ENCODE measurements around the gene HMG20A.

Gene HMG20A

DNA sequence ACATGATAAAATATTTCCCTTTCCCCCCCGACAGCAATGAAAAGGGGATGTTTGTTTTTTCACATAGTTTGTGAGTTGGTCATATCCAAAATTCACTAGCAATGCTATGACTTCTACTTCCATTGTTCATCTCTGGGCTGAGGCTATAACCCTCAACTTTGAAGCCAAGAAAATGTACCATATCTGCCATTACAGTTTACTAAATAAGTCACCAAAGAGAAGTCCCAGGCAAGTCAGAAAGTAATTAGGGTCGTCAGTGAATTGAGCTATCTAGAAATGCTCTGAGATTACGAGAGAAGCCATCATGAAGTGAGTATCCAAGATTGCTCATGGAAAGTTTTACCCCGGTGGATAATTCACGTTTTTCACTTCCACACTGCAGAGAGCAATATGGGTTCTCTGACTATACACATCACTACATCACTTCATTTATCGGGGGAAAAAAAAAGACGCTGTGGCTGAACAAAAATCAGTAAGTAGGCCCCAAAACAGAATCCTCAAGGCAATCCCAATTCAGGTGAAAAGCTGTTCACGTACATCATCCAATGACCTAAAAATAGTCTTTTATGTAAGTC, 2.2 kb upstream of the HMG20A start:
- DNase-seq (ENCODE audit: low read depth): no peak
- TF ChIP-seq, protein P1, sequence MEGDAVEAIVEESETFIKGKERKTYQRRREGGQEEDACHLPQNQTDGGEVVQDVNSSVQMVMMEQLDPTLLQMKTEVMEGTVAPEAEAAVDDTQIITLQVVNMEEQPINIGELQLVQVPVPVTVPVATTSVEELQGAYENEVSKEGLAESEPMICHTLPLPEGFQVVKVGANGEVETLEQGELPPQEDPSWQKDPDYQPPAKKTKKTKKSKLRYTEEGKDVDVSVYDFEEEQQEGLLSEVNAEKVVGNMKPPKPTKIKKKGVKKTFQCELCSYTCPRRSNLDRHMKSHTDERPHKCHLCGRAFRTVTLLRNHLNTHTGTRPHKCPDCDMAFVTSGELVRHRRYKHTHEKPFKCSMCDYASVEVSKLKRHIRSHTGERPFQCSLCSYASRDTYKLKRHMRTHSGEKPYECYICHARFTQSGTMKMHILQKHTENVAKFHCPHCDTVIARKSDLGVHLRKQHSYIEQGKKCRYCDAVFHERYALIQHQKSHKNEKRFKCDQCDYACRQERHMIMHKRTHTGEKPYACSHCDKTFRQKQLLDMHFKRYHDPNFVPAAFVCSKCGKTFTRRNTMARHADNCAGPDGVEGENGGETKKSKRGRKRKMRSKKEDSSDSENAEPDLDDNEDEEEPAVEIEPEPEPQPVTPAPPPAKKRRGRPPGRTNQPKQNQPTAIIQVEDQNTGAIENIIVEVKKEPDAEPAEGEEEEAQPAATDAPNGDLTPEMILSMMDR (IDR thresholded peaks at IDR 0.05; ENCODE audit: insufficient read depth, low read depth, low read length, missing control alignments): no peak
- H3K4me3 ChIP-seq (ENCODE audit: low read length): peak overlapping the region; percentile 60

DNA sequence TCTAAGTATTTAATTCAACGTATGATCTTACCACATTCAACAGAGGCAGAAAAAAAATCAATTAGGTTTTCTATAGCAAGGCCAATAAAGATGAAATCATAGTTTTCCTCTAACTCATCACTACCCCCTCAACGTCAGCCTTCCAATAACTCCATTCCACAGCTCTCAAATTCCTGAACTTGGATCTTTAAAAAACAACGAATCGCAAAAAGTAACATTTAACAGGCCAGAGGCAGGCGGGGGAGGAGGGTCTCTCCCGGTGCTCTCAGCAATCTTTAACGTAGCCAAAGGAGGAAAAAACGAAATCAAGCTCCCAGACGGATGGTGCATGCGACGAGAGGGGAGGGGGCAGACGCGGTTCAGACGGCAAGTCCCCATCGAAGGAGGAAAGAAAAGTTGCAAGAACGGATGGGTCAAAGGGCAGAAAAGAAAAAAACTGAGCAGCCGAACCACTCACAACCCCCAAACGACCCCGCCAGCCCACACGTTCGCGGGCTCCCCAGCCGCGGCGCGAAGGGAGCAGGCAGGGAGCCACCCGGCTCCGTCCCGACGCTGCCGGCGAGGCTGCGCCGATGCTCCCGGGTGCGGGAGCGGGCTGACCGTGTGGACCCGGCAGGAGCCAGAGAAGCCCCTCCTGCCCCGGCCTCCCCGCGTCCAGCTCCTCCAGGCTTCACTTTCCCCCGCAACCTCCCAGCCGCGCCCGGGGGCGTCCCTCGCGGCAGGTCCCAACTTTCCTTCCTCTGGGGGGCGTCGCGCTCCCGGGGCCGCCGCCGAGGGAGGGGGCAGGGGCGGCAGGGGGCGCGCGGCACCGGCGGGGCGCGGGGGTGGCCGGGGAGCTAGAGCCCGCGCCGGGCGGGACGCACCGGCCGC, 1.5 kb upstream of the HMG20A start:
- peak overlapping the region; percentile 60 for H3K4me3 ChIP-seq (ENCODE audit: low read length)
- peak; percentile 18 for DNase-seq (ENCODE audit: low read depth)
- TF ChIP-seq, protein P1 (IDR thresholded peaks at IDR 0.05; ENCODE audit: insufficient read depth, low read depth, low read length, missing control alignments): no peak

DNA sequence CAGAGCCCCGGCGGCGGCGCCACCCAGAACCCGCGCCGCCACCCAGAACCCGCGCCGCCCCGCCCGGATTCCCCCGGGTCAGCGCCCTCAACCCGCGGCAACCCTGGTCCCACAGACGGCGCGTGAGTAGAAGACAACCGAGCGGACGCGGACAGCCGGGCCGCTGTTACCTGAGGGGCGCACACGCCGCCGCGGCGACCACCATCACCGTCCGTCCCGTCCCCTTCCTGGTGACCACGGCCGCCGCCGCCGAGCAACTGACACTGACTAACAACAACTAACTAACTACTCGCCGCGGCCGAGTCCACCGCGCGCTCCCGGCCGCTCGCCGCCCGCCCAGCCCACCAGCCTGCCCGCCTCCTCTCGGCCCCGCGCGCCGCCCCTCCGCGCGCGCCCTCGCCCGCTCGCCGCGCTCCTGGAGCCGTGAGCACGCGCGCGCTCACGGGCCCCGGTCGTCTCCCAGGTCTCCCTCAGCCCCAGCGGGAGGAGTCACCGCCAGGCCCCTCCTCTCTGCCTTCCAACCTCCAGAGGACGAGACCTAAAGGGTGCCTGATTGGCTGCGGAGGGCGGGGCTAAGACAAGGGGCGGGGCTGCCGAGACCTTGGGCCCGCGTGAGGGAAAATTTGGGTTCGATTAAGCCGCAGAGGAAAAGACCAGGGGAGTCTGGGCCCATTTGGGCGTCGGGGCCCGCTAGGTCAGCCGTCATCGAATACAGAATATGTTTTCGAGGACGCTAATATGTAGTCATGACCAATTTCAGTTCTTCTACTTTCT, 665 bp upstream of the HMG20A start, which contains the start of gene PEAK1:
TSS of gene PEAK1 (minus strand) at position 269 of the 774 bp plus-strand sequence. CDS start 238,178 bp downstream, outside the sequence.
- peak; percentile 99 for DNase-seq (ENCODE audit: low read depth)
- TF ChIP-seq, protein P1 (IDR thresholded peaks at IDR 0.05; ENCODE audit: insufficient read depth, low read depth, low read length, missing control alignments): no peak

DNA sequence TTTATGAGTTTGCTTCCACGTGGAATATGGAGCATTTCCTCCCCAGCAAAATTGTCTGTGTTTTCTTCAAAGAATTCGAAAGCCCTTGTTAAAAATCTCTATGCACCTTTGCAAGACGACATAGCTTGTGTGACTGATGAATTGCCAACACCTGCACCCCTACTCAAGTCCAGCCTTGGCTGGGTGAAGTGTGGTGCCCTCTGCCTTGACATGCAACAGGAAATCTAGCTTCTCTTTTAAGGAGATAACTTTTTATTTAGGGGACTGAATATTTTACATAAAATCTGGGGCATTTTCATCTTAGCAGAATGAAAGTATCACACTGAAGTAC, 647 bp downstream of the HMG20A start:
- DNase-seq (ENCODE audit: low read depth): peak; percentile 18
- TF ChIP-seq, protein P1 (IDR thresholded peaks at IDR 0.05; ENCODE audit: insufficient read depth, low read depth, low read length, missing control alignments): no peak

More for the DNA sequence above, 665 bp upstream of the HMG20A start, which contains the start of gene PEAK1:
- peak within 1 kb of the TSS; percentile 98 for H3K4me3 ChIP-seq (ENCODE audit: low read length)

DNA sequence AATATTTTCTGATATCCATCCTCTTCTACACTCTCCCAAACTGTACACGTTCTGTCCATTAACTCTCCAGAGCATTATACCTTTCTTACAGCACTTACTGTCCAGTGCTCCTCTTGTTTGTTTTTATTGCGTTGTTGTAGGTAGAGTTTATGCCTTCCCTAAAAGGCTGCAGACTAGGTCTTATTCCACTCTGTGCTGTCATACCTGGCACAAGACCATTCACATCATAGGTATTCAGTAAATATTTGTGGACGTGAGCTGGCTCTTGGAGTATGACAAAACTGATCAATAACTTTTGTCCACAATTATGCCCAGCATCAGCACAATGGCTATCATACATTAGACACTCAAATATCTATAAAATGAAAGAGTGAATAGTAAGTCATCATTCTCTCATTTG, 4.4 kb downstream of the HMG20A start:
- TF ChIP-seq, protein P1 (IDR thresholded peaks at IDR 0.05; ENCODE audit: insufficient read depth, low read depth, low read length, missing control alignments): no peak
- no peak overlapping the region for H3K4me3 ChIP-seq (ENCODE audit: low read length)
- DNase-seq (ENCODE audit: low read depth): no peak

More for the DNA sequence above, 647 bp downstream of the HMG20A start:
- peak overlapping the region; percentile 98 for H3K4me3 ChIP-seq (ENCODE audit: low read length)

DNA sequence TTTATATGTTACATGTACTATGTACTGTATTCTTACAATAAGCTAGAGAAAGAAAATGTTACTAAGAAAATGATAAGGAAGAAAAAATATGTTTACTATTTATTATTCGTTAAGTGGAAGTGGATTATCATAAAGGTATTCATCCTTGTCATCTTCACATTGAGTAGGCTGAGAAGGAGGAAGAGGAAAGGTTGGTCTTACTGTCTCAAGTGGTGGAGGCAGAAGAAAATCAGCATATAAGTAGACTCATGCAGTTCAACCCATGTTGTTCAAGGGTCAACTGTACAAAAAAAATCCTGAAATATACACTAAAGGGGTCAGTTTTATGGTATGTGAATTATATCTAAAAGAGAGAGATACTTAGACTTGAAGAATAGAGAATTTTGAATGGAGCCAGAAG, 5.7 kb downstream of the HMG20A start:
- TF ChIP-seq, protein P1 (IDR thresholded peaks at IDR 0.05; ENCODE audit: insufficient read depth, low read depth, low read length, missing control alignments): no peak
- H3K4me3 ChIP-seq (ENCODE audit: low read length): no peak overlapping the region

More for the DNA sequence above, 5.7 kb downstream of the HMG20A start:
- DNase-seq (ENCODE audit: low read depth): no peak
